ENCODE data around the gene TOR1A. TPM values are rescaled to one million over a fixed set of nuclear protein-coding genes. Genes with fewer than 3 reads are reported as not detected.
"Not testable (repeated sequence)": the region's sequence is repeated elsewhere in the genome, so short reads cannot be mapped to it uniquely, and the experiment has no call there.

TOR1A gene
- total RNA-seq, 3 donors from 2014 or later: 30.8 to 35.8 (median 35.2) TPM

GRCh38 chr9:129779560-129780190 is 44.3 kb downstream of the TOR1A start:
- DNase-seq (no peak), ATAC-seq (no peak)
- Histone ChIP-seq H3K9me3 (no peaks in the 10 kb centered on the region), H3K4me1 (ENCODE audit: low read depth) (no peaks in the 10 kb centered on the region), H3K36me3 (ENCODE audit: low read depth) (no peaks in the 10 kb centered on the region), H3K4me3 (no peak overlapping the region)
- TF ChIP-seq CTCF (IDR thresholded peaks at IDR 0.05): no peak
- intact Hi-C loops (cut with DNase I, micrococcal nuclease): loop anchor here (5.0 to 10.0 kb wide), 2 partner anchors 132 to 645 kb away; no protein-coding TSS in a partner anchor

- Histone ChIP-seq H3K4me3 (no peak overlapping the region), H3K4me1 (ENCODE audit: low read depth) (no peaks in the 10 kb centered on the region), H3K9me3 (no peaks in the 10 kb centered on the region), H3K36me3 (ENCODE audit: low read depth) (no peaks in the 10 kb centered on the region)
- no peak for TF ChIP-seq CTCF (IDR thresholded peaks at IDR 0.05)
- ATAC-seq (no peak), DNase-seq (no peak)
- intact Hi-C loops (cut with DNase I, micrococcal nuclease): loop anchor here in 1 of 2 donors (10.0 kb wide), 1 partner anchor 644 kb away; no protein-coding TSS in a partner anchor
Measured at GRCh38 chr9:129778469-129778868, 45.5 kb downstream of the TOR1A start.

- ATAC-seq (no peak), DNase-seq (no peak)
- no peaks in the 10 kb centered on the region for H3K4me1 ChIP-seq (ENCODE audit: low read depth)
- no peak overlapping the region for H3K4me3 ChIP-seq
- TF ChIP-seq CTCF (IDR thresholded peaks at IDR 0.05): no peak
- H3K36me3 ChIP-seq (ENCODE audit: low read depth): no peaks in the 10 kb centered on the region
- intact Hi-C loops (cut with DNase I, micrococcal nuclease): loop anchor here in 1 of 2 donors (10.0 kb wide), 1 partner anchor 643 kb away; no protein-coding TSS in a partner anchor
- H3K9me3 ChIP-seq: no peaks in the 10 kb centered on the region
Measured at GRCh38 chr9:129777769-129778130, 46.2 kb downstream of the TOR1A start.

GRCh38 chr9:129776938-129777768 is 46.8 kb downstream of the TOR1A start:
- no peak for TF ChIP-seq CTCF (IDR thresholded peaks at IDR 0.05)

GRCh38 chr9:129776566-129776937 is 47.4 kb downstream of the TOR1A start:
- Histone ChIP-seq H3K4me3 (no peak overlapping the region), H3K36me3 (ENCODE audit: low read depth) (no peaks in the 10 kb centered on the region), H3K9me3 (no peaks in the 10 kb centered on the region), H3K4me1 (ENCODE audit: low read depth) (no peaks in the 10 kb centered on the region)
- no peak for DNase-seq
- intact Hi-C loops (cut with DNase I, micrococcal nuclease): loop anchor here in 1 of 2 donors (10.0 kb wide), 1 partner anchor 642 kb away; no protein-coding TSS in a partner anchor
- ATAC-seq: peak; percentile 8
- no peak for TF ChIP-seq CTCF (IDR thresholded peaks at IDR 0.05)

More at GRCh38 chr9:129776938-129777768, 46.8 kb downstream of the TOR1A start:
- intact Hi-C loops (cut with DNase I, micrococcal nuclease): loop anchor here in 1 of 2 donors (10.0 kb wide), 1 partner anchor 642 kb away; no protein-coding TSS in a partner anchor
- no peaks in the 10 kb centered on the region for H3K36me3 ChIP-seq (ENCODE audit: low read depth)
- H3K4me3 ChIP-seq: no peak overlapping the region
- H3K9me3 ChIP-seq: no peaks in the 10 kb centered on the region
- peak; percentile 78 to 92 (median 79) for DNase-seq
- ATAC-seq: peak; percentile 85
- no peaks in the 10 kb centered on the region for H3K4me1 ChIP-seq (ENCODE audit: low read depth)

- intact Hi-C loops (cut with DNase I, micrococcal nuclease): loop anchor here in 1 of 2 donors (10.0 kb wide), 1 partner anchor 641 kb away; no protein-coding TSS in a partner anchor
- not testable (repeated sequence) for H3K36me3 ChIP-seq (ENCODE audit: low read depth); H3K4me1 ChIP-seq (ENCODE audit: low read depth); H3K4me3 ChIP-seq; DNase-seq; ATAC-seq; H3K9me3 ChIP-seq
Measured at GRCh38 chr9:129776096-129776495, 47.8 kb downstream of the TOR1A start.
